Pancreas (tissue), 10 donors: ENCODE measurements around the gene INSYN1. TPM values are rescaled to one million over a fixed set of nuclear protein-coding genes. Genes with fewer than 3 reads are reported as not detected.

Experiments
- ATAC-seq, 4 donors: fragments of 200-7000 bp; cut with Tn5 transposase; one replicate each; pipeline versions ENCODE4 v1.8.0 to v1.9.1; 2020; ENCODE audit warnings: mild to moderate bottlenecking in 4 of 4, moderate library complexity in 4 of 4
- DNase-seq, 6 donors: peaks; one replicate each; pipeline ENCODE4 v3.0.0-alpha.2; 2020
- FAIRE-seq: peaks from 2 replicates; lab custom pipeline; 2012; peaks lifted over from hg19 to GRCh38; lab: Jason Lieb, UNC
- H3K27ac ChIP-seq, 4 donors: fragments of 200-600 bp; sonication (generic); 1 replicate in 3 of 4; 2 replicates in 1 of 4; pipeline versions ENCODE4 v1.5.0 to v1.8.0; 2020
- H3K27me3 ChIP-seq, 4 donors: fragments of 200-600 bp; one replicate each; pipeline ENCODE4 v1.8.0; 2021
- H3K36me3 ChIP-seq, 3 donors: fragments of 200-600 bp; sonication (generic) in 1 of 3; one replicate each; pipeline versions ENCODE4 v1.5.0 to v1.8.0; 2020 to 2021
- H3K4me1 ChIP-seq, 3 donors: fragments of 200-600 bp; one replicate each; pipeline ENCODE4 v1.8.0; 2021
- H3K4me3 ChIP-seq, 4 donors: fragments of 200-600 bp; sonication (generic) in 2 of 4; one replicate each; pipeline versions ENCODE4 v1.5.0 to v1.8.0; 2020 to 2021
- H3K9me3 ChIP-seq, 4 donors: fragments of 200-600 bp; one replicate each; pipeline ENCODE4 v1.8.0; 2021
- CTCF ChIP-seq, 4 donors: fragments of 200-600 bp; sonication (generic) in 3 of 4; IDR thresholded peaks; one replicate each; pipeline versions ENCODE4 v1.5.0 to v1.8.0; 2021; ENCODE audit warnings: antibody characterized with exemption in 4 of 4
- WGBS, 2 donors: extraction: QIAGEN DNeasy Blood & Tissue Kit; methylation state at CpG; one replicate each; pipeline ENCODE4 v1.1.7; 2013; 5-methylcytosine and 5-hydroxymethylcytosine counted together
- intact Hi-C, 3 donors: fragments of 100-400 bp; cut with DNase I; formaldehyde crosslinking; loops; one replicate each; pipeline versions ENCODE4 v1.11.1 to v1.14.2; 2022
- polyA plus RNA-seq, 2 donors: library from polyadenylated mRNA; stranded (reverse); fragments of 200-250 nt; gene quantifications; one replicate each; pipeline ENCODE4 v1.2.3, GENCODE V29; 2013
- total RNA-seq, 6 donors: library from RNA; stranded (reverse); fragmentation: NEBNext Ultra II Directional in 4 of 6; extraction: Animal tissue kit (Norgen Biotek cat#: 25700) in 4 of 6; gene quantifications; one replicate each; pipeline versions ENCODE4 v1.2.1 to v1.2.4, GENCODE V29; 2021 to 2023
- donor health status: healthy with polysubstance abuse.
- donor health status: DM: no; HTN: no; CAD: no; lungs with moderate emphysema.
- donor health status: DM: no; HTN: no; CAD: no.
- donor health status: control.
- donor health status: control.
- donor health status: Bipolar disorder and iron deficiency.
- donor health status: DM: yes; HTN: yes; CAD: no.
- donor health status: DM: no; HTN: no; CAD: no.
- donor health status: DM: no; HTN: no; CAD: no.
- donor health status: DM: yes; HTN: yes; CAD: no.

The INSYN1 gene
- total and polyA plus RNA-seq, 8 donors: 0.42 to 28.2 (median 1.7) TPM

DNA sequence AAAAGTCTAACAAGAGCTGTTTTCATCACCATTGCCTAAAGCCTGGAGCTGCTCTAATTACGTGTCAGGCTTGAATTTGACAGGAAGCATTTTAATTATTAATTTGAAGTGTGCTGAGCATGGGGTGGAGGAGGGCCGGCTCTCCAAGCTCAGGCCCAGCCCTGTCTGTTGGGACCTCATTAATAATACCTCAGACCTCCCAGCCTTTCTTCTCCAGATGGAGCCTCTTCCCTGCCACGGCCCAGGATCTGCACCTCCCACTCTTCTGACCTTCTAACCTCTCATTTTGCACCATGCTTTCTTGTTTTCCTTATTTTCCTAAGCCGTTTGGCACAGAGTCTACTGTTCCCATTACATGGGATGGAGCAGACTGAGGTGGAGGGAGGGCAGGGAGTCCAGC, 30.0 kb downstream of the INSYN1 start:
- intact Hi-C loops: no loop called here
- H3K4me1 ChIP-seq: no peaks in the 10 kb centered on the region
- WGBS, 2 donors: 33 to 35% methylated on average over 4 of the region's 4 CpGs
- no peak for TF ChIP-seq CTCF (IDR thresholded peaks at IDR 0.05)
- H3K4me3 ChIP-seq: no peak overlapping the region
- H3K36me3 ChIP-seq: no peaks in the 10 kb centered on the region
- no peaks in the 10 kb centered on the region for H3K27me3 ChIP-seq
- ATAC-seq (no peak), FAIRE-seq (no peak), DNase-seq (no peak)
- H3K9me3 ChIP-seq: no peaks in the 10 kb centered on the region
- no peak overlapping the region for H3K27ac ChIP-seq

- no peak for ATAC-seq
- H3K4me1 ChIP-seq: no peaks in the 10 kb centered on the region
Observed at GRCh38 chr15:73722425-73722824, 30.7 kb downstream of the INSYN1 start.

GRCh38 chr15:73718694-73719093, 34.5 kb downstream of the INSYN1 start:
- Histone ChIP-seq H3K27me3 (no peaks in the 10 kb centered on the region), H3K4me3 (no peak overlapping the region), H3K9me3 (no peaks in the 10 kb centered on the region), H3K4me1 (peaks cover 0 to 2% (median 0%) of the 10 kb centered on the region in 3 donors), H3K36me3 (no peaks in the 10 kb centered on the region), H3K27ac (no peak overlapping the region)
- no peak for TF ChIP-seq CTCF (IDR thresholded peaks at IDR 0.05)
- no peak for ATAC-seq
- intact Hi-C loops: no loop called here
- no peak for DNase-seq
- 70 to 74% methylated on average over 4 of the region's 4 CpGs for WGBS, 2 donors
- no peak for FAIRE-seq

More at GRCh38 chr15:73722425-73722824, 30.7 kb downstream of the INSYN1 start:
- H3K9me3 ChIP-seq: no peaks in the 10 kb centered on the region
- no peak for TF ChIP-seq CTCF (IDR thresholded peaks at IDR 0.05)
- 84 to 95% methylated on average over 3 of the region's 3 CpGs for WGBS, 2 donors
- H3K36me3 ChIP-seq: no peaks in the 10 kb centered on the region
- intact Hi-C loops: no loop called here
- no peak for DNase-seq
- no peak overlapping the region for H3K27ac ChIP-seq
- no peak for FAIRE-seq
- H3K27me3 ChIP-seq: no peaks in the 10 kb centered on the region
- H3K4me3 ChIP-seq: no peak overlapping the region

GRCh38 chr15:73717802-73718201, 35.3 kb downstream of the INSYN1 start:
- ATAC-seq (no peak), FAIRE-seq (no peak), DNase-seq (no peak)
- TF ChIP-seq CTCF (IDR thresholded peaks at IDR 0.05): no peak
- Histone ChIP-seq H3K4me1 (peaks cover 0 to 2% (median 0%) of the 10 kb centered on the region in 3 donors), H3K27ac (no peak overlapping the region), H3K9me3 (no peaks in the 10 kb centered on the region), H3K4me3 (no peak overlapping the region), H3K27me3 (no peaks in the 10 kb centered on the region), H3K36me3 (peaks cover 0 to 4% (median 0%) of the 10 kb centered on the region in 3 donors)
- 54 to 55% methylated on average over 11 of the region's 11 CpGs for WGBS, 2 donors
- intact Hi-C loops: no loop called here

GRCh38 chr15:73717206-73717605, 35.9 kb downstream of the INSYN1 start:
- FAIRE-seq: no peak
- Histone ChIP-seq H3K36me3 (peaks cover 0 to 8% (median 0%) of the 10 kb centered on the region in 3 donors), H3K4me3 (no peak overlapping the region), H3K4me1 (peaks cover 0 to 2% (median 0%) of the 10 kb centered on the region in 3 donors), H3K27me3 (no peaks in the 10 kb centered on the region), H3K27ac (no peak overlapping the region), H3K9me3 (no peaks in the 10 kb centered on the region)
- no peak for TF ChIP-seq CTCF (IDR thresholded peaks at IDR 0.05)
- intact Hi-C loops: no loop called here
- no peak for DNase-seq
- peak in 1 of 4 donors; percentile 33 for ATAC-seq
- WGBS, 2 donors: 59 to 76% methylated on average over 3 of the region's 3 CpGs
